Measurements from ENCODE around the gene CD36. TPM values are rescaled to one million over a fixed set of nuclear protein-coding genes. Genes with fewer than 3 reads are reported as not detected.

The CD36 gene
- total and polyA plus RNA-seq, 2 of the 8 experiments (the other 6 are each of a cell fraction or from before 2014, with no cell fraction given), result 0.33 to 0.60 TPM

DNA sequence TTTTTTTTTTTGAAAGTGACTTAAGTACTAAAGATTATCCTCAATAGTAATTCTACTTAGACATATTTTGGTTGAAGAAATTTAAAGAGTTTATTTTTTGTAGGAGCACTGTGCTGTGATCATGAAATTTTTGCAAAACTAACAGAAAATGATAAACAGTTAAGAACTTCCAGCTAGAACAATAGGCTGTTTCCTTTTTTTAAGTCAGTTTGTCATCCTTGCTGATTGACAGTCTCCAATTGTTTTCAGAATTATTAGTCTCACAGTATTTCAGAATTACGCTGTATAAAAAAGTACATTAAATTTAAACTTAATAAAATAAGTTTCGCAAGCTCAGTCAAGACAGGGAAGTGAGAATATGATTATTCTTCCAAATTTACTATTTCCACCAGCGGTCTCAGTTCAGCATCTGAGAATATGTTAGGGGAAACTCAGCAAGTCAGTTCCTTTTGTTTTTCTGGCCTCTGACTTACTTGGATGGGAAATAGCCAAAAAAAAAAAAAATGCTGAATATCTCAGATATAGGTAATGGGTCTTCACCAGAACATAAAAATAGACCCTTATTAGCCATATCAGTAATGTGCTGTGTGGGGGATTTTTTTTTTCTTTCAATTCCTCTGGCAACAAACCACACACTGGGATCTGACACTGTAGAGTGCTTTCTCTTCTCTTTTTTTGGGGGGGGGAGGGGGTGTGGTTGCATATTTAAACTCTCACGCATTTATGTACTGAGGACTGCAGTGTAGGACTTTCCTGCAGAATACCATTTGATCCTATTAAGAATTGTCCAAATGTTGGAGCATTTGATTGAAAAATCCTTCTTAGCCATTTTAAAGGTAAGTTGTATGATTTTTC lies at the start of gene CD36 (continued):
- TF ChIP-seq CHD7 (IDR thresholded peaks at IDR 0.05; ENCODE audit: insufficient replicate concordance, low read length) (no peak), CHD2 (IDR thresholded peaks at IDR 0.05; ENCODE audit: low read length) (no peak), SRF (IDR thresholded peaks at IDR 0.05; ENCODE audit: low read depth, low read length) (no peak), HDAC6 (IDR thresholded peaks at IDR 0.05; ENCODE audit: low read depth, low read length) (no peak), KDM4A (IDR thresholded peaks at IDR 0.05; ENCODE audit: low read depth, low read length, severe bottlenecking) (no peak)

Measured in H1 (cell line).